Stimulated activated naive CD4-positive, alpha-beta T cell treated with Interleukin-2 at 50 U/mL for 16 hours (primary cell): ENCODE results near the gene NPW.
"Not testable (repeated sequence)": the region's sequence is repeated elsewhere in the genome, so short reads cannot be mapped to it uniquely, and the experiment has no call there.

Source experiments
- DNase-seq: peaks from one replicate; lab custom pipeline; 2025; lab: John Stamatoyannopoulos, UW

NPW gene

DNA sequence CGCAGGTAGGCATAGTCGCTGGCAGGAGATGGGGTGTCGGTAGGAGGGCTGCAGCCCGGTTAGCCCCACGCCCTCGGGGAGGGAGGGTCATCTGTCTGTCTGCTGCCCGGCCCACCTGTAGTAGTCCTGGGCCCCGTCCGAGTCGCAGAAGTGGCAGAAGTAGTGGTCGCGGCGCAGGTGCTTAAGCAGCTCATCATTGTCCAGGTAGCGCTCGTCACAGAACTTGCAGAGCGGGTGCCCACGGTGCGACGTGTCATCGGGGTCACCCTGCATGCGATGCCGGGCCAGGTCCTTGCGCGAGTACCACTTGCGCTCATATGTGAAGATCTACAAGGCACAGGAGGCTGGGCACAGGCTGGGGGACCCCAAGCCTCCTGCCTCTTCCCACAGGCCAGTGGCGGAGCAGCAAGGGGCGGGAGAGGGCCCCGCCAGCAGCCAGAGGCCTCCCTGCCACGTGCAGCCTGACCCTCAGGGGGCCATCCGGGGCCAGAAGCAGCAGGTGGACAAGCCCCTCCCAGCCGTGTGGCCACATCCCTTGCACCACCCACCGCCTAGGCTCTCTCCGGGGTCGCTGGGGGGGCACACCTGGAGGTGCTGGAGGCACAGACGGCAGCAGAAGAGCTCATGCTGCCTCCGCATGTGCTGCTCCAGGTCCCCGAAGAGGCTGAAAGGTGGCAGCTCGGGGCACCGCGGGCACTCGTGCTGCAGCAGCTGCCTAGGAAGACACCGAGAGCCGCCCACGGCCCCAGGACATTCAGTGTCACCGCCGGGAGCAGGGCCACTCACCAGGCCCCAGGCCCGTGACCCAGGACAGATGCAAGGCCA is 17.0 kb upstream of the NPW start:
- DNase-seq: no peak

DNA sequence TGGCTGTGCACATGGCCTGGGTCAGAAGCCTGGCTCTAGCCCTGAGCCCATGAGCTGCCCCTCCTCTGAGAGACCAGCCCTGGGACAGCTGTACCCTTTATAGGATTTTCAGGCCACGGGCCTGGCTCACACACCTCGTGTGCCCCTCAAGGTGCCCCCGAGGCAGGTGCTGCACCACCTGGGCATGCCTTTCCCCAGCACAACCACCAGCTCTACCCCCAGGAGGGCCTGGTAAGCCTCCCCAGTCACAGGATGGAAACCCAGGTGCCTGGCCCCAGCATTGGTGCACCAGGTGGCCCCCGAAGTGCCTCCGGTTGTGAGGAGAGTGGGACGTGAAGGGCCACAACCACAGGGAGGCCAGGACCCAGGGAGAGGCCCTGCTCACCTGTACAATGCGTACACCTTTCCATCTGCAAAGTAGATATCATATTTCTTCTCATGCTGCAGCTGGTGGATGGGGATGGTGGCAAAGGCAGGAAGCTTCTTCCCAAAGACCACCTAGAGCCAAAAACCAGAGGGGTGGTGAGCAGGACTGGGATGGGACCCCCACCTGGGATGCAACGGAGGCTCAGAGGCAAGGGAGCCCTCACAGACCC is 16.3 kb upstream of the NPW start:
- DNase-seq: no peak

DNA sequence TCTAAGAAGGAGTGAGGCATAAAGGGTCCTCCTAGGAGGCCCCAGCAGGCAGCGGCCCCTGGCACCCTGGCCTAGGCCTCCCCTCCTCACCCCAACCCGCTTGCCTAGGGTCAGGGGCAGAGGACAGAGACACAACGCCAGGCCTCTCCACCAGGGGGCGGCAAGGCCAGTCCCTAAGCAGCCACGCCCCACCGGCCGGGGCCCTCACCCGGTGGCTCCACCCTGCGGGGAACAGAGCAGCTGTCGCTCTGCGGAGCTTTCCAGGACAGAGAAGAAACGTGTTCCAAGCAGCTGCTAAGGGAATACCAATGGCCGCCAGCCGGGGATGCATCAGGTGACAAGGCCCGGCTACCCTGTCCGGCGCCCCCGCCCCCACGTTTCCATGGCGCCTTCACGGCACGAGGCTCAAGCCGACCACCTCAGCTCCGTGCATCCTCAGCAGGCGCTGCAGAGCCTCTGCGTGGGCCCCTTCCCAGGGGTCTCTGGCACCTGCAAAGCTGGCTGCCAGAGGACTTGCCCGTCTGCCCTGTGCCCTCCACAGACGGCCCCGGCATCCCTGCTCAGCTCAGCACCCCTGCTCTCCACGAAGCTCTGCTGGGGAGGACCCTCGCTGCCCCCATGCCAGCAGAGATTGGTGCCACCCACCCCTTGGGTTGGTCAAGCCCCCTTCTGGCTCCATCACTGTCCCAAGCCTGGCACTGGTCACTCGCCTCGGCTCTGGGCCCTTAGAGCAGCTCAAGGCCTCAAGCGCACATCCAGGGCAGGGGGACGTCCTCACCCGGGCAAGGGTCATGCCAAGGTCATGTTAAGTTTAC is 15.6 kb upstream of the NPW start:
- peak; percentile 82 for DNase-seq

DNA sequence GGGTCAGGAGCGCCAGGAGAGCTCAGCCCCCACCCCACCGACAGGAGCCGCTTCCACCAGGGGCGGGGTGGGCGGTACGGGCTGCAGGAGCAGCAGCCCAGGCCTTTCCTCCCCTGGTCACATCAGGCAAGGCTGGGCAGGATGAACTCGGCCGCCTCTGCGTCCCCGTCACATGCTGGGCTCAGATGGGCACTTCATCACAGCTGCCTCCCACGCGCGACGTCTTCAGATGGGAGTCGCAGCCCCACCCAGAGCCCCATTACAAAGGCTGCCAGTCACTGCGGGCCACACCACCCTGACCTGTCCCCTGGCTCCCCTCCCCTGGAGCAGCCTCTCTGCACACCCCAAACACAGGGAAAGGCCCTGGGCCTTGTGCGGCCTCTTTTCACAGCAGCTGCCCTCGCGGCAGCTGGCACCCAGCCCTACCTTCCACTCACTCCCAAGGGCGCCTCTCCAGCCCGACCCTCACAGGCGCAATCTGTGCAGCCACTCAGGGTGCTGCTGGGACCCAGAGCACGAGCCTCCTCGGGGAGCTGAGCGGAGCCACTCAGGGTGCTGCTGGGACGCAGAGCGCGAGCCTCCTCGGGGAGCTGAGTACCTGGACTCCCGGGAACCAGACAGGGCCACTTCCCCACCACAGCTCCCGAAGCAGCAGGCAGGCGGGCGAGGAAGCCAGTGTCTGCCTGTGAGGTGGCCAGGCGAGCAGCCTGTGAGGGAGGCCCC is 14.6 kb upstream of the NPW start:
- DNase-seq: no peak

DNA sequence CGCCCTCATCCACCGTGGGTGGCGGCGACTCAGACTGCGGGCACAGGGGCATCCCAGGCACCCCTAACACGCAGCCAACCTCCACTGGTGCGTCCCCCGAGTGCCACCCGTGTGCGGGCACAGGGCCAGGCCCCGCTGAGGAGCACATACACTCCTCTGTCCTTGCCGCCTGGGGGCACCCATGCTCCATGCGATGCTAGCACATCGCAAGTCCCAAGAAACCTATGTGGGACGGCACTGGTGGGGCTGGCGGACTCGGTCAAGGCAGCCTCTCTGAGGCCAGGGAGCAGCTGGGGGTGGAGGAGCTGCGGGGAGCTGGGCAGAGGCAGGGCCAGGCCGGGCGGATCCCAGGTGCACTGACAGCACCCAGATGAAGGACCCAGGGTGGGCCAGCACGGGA is 13.9 kb upstream of the NPW start:
- no peak for DNase-seq

DNA sequence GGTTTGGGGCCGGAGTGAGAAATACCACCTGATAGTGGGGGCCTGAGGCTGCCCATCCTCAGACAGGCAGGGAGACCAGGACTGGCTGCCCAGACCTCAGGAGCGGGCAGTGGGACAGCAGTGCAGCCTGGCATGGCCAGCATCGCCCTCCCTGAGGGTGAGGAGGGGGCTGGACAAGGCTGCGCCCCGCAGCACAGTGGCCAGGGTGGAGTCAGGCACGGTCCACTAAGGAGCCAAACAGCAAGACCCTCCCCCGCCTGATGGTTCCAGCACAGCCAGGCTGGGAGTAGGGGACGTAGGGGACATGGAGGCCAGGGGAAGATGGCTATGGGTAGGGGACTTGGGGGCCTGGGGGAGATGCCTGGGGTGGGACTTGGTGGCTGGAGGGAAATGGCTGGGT is 13.3 kb upstream of the NPW start:
- no peak for DNase-seq

DNA sequence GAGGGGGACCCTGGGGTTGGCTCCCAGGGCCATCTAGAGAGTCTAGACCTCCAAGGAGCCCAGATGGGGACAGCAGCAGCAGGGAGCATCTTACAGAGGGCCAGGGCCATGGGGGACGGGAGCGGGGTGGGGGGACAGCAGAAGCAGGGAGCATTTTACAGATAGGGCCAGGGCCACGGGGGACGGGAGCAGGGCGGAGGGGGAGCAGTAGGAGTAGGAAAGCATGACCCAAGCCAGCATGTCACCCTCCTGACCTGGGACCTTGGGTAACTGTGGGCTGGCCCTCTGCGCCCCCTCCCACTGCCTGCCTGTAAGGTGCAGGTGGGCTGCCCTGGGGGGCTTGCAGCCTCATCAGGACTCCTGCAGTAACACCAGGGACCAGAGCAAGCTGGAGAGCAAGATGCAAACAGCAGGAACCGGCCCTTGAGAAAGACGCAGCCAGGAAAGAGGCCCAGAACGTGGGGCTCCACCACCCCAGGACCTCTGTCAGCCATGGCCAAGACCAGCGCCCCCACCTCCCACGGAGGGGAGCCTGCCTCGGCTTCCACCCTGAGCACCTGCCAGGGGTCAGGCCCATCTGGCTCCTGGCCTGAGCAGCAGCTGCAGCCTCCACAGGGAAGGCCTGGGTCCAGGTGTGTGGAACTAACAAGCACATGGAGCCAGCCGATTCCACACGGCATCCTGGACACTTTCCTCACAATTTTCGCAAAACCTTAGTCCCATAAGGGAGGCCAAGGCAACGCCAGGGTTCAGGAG is 12.3 kb upstream of the NPW start:
- DNase-seq: no peak

DNA sequence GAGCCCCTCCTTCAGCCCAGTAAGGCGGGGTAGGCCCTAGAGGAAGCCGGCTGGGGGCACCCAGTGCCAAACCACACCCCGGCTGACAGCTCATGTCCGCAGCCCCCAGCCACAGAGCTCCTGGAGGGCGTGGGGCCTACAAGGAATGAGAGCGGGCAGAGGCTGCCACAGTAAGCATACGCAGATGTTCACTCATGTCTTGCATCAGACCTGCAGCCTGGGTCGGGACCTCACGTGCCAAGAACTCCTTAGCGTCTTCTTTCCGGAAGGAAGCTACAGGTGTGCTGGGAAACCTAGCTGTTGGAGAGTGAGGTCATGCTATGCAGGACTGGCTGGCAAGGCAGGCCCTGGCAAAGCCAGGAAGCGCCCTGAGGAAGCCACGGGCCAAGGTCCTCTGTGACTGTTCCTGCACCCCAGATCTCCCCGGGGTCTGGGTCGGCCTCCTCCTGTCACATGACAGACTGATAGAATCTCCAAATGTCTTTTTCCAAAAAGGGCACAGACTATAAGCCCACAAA is 11.5 kb upstream of the NPW start:
- no peak for DNase-seq

DNA sequence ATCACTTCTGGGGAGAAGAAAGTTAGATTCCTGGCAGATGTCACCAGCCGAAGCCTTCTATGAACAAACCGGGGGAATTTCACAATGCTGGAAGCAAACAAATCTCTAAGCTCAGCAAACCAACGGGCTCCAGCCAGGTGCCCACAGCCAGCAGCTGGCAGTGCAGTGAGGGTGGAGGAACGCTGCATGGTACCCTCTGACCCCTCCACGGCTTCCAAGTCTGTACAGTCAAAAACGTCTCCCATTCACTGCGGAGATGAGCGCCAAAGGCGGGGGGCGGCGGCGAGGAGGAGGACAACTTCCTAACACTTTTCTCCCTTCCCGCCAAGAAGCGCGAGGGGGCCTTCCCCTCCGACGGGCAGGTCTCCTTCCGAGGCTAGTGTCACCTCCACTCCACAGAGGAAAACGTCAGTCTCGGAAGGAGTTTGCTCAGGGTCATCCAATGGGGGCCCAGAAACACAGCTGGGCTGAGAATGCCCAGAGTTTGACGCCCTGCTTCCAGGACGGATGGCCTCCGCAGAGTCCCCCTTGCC is 10.9 kb upstream of the NPW start:
- DNase-seq: no peak

DNA sequence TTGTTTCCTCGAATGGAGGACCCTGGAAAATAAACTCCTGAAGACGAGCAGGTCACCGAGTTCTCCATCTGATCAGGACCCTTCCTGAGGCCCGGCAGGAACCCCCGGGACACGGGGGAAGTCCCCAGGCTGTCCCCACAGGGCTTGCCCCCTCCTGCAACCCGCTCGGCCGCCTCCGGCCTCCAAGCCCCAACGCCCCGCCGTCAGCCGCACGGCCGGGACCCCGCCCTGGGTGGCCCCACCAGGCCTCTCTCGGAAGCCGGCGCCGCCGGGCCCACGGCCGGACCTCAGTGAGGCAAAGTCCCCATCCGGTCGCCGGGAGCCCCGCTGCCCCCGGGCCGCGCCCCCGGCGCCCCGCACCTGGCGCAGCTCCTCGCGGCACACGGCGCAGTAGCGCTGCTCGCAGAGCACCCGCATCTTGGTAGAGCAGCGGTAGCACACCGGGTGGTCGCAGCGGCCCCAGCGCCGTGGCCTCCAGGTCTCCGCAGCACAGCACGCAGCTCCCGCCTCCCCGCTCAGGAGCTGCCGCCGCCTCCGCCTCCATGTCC is 10.3 kb upstream of the NPW start:
- DNase-seq: no peak

DNA sequence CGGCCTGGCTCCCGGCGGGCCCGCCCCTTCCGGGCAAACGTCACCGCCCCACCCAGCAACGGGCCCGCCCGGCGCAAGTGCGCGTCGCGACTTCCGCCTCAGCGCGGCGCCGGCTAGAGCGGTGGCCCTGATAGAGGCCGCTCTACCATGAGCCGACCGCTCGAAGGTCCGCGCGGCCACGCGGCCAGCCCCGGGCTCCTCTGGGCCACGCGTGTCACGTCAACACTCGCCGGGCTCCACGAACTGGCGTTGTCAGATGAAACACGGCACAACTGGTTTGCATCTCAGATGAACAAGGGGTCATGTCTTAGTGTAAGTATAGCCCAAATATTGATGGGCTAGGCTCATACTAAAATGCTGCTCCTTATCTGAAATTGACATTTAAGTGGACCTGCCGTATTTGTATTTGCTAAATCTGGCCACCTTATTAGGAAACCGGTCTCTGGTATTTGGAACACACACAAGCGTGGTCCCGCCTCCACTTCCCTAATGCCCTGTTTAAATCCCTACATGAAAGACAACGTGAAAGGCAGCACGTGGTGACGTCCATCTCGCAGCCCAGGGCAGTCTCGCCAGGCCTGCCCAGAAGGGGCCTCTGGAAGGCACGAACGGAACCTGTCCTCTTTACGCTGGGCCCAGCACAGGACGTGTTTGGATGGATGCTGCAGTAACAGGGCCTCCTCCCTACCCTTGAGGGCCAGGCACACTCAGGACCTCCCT is 9.6 kb upstream of the NPW start, which contains the start of gene ZNF598:
ZNF598 (minus strand) TSS at position 31 of the 720 bp plus-strand sequence.
- DNase-seq: peak; percentile 70

DNA sequence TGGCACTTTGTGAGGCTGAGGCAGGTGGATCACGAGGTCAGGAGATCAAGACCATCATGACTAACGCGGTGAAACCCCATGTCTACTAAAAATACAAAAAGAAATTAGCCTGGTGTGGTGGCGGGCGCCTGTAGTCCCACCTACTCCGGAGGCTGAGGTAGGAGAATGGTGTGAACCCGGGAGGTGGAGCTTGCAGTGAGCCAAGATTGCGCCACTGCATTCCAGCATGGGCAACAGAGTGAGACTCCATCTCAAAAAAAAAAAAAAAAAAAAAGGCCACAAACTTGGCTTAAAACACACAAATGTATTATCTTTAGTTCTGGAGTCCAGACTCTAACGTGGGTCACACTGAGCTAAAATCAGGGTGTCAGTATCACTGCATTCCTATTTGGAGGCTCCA is 7.9 kb upstream of the NPW start:
- not testable (repeated sequence) for DNase-seq

DNA sequence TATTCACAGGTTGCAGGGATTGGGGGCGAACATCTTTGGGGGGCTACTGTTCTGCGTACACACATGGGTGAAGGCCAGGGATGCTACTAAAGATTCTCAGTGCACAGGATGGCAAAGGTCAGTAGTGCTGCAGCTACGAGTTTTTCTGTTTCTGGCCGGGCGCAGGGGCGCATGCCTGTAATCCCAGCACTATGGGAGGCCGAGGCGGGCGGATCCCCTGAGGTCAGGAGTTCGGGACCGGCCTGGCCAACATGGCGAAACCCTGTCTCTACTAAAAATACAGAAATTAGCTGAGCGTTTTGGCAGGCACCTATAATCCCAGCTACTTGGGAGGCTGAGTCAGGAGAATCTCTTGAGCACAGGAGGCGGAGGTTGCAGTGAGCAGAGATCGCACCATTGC is 6.1 kb upstream of the NPW start:
- no peak for DNase-seq

DNA sequence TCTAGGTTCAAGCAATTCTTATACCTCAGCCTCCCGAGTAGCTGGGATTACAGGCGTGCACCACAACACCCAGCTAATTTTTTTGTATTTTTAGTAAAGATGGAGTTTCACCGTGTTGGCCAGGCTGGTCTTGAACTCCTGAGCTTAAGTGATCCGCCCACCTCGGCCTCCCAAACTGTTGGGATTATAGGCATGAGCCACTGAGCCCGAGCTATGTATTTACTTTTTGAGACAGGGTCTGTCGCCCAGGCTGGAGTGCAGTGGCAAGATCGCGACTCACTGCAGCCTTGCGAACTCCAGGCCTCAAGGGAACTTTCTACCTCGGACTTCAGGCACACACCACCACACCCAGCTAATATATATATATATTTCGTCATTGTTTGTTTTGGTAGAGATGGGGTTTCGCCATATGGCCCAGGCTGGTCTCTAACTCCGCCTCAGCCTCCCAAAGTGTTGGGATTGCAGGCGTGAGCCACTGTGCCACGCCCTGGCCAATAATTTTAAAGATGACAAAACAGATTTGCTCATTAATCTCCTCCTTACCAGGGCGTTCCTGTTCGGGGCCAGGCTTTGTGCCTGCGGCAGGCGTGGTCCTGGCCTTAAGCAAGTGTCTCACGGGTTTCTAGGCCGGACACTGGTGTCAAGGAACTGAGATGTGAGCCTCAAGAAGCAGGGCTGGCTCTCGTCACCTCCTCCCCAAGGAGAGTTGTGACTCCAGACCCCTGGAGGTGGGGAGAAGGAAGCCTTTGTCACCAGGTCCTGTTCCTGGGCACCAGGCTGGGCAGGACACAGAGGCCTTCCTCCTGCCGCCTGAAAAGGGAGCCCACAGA is 4.3 kb upstream of the NPW start:
- no peak for DNase-seq

DNA sequence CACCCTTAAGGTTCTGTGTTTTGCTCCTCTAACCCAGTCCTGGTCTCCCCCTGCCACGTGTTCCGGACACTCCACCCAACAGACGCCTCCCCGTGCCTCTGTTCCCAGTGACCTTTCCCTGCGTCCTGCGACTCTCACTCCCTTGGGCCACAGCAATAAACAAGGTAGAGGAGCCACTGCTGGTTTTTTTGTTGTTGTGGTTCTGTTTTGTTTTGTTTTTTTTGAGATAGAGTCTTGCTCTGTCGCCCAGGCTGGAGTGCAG is 3.7 kb upstream of the NPW start:
- DNase-seq: no peak

DNA sequence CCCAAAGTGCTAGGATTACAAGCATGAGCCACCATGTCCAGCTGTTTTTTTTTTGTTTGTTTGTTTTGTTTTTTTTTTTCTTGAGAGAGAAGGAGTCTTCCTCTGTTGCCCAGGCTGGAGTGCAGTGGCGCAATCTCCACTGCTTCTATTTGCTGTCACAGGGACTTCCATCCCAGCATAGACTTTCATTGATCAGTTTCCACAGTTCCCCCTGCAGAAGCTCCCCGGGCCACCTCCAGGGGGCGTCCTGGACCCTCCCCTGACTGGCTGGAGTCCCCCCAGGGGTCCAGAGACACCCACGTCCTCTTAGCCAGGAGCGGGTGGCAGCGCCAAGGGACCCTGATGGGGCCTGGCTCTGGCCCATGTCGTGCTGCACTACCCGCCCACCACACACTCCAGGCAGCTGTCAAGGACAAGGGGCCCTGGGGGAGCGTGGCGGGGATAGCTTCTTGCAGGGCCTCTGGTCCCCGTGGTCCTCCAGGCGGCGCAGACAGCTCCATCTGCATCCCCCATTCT is 3.1 kb upstream of the NPW start:
- no peak for DNase-seq

DNA sequence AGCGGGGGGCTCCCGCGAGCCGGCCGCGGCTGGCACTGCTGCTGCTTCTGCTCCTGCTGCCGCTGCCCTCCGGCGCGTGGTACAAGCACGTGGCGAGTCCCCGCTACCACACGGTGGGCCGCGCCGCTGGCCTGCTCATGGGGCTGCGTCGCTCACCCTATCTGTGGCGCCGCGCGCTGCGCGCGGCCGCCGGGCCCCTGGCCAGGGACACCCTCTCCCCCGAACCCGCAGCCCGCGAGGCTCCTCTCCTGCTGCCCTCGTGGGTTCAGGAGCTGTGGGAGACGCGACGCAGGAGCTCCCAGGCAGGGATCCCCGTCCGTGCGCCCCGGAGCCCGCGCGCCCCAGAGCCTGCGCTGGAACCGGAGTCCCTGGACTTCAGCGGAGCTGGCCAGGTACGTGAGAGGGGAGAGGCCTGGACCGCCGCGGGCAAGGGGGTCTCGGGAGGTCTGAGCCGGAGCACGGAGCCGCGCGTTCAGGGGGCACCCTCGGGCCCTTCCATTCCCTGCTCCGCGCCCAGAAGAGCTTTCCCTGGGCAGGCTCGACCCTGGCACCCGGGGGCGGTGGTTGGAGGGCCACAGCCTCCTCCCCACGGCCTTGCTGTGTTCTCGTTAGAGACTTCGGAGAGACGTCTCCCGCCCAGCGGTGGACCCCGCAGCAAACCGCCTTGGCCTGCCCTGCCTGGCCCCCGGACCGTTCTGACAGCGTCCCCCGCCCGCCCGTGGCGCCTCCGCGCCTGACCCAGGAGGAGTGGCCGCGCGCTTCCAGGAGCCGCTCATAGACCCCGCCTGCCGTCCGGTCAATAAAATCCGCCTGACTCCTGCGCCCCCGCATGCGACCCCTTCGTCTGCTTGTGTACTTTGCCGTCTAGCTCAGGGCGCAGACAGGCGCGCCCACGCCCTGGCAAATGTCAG is 591 bp downstream of the NPW start:
- no peak for DNase-seq

DNA sequence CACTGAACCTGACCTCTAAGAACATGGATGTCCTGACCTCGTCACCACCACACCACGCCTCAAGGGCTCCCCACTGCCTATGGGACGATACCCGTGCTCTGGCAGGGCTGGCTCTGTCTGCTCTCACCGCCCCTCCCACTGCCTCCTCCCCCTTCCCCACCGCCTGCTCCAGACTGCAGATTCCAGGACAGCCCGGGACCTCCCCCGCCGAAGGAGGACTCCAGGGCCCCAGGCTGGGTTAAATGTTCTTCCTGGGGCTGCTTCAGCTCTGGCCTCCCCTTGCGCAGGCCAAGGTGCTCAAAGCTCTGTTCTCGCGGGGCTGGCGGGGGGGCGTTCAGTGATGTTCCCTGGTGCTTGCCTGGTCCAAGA is 3.1 kb downstream of the NPW start:
- no peak for DNase-seq
